Breast epithelium (tissue), 4 donors: ENCODE measurements around the gene SPOP. TPM values are rescaled to one million over a fixed set of nuclear protein-coding genes. Genes with fewer than 3 reads are reported as not detected.

Experiments
- DNase-seq, 2 donors: peaks; one replicate each; pipeline ENCODE4 v3.0.0-alpha.2; 2019; ENCODE audit warnings: low spot score in 2 of 2
- H3K27ac ChIP-seq, 2 donors: fragments of 200-600 bp; sonication (generic) in 1 of 2; one replicate each; pipeline ENCODE4 v1.5.1; 2016 to 2019; ENCODE audit warnings: mild to moderate bottlenecking in 1 of 2
- H3K27me3 ChIP-seq, 2 donors: fragments of 200-600 bp; sonication (generic) in 1 of 2; one replicate each; pipeline versions ENCODE4 v1.5.1 to v1.6.0; 2017 to 2019; ENCODE audit warnings: control low read depth in 1 of 2, mild to moderate bottlenecking in 1 of 2
- H3K36me3 ChIP-seq: fragments of 200-600 bp; one replicate; pipeline ENCODE4 v1.5.1; 2019
- H3K4me1 ChIP-seq, 2 donors: fragments of 200-600 bp; sonication (generic); one replicate each; pipeline ENCODE4 v1.5.1; 2016 to 2019; ENCODE audit warnings: control low read depth in 1 of 2
- H3K4me3 ChIP-seq, 3 donors: fragments of 200-600 bp; sonication (generic); 1 replicate in 2 of 3; 2 replicates in 1 of 3; pipeline ENCODE4 v1.5.1; 2016 to 2019; ENCODE audit warnings: mild to moderate bottlenecking in 3 of 3, moderate library complexity in 2 of 3
- H3K9me3 ChIP-seq, 2 donors: fragments of 200-600 bp; sonication (generic) in 1 of 2; one replicate each; pipeline ENCODE4 v1.5.1; 2016 to 2019; ENCODE audit warnings: control low read depth in 1 of 2
- POLR2A ChIP-seq: fragments of 450-650 bp; IDR thresholded peaks from one replicate; pipeline ENCODE4 v1.6.1; 2016; ENCODE audit warnings: antibody characterized with exemption, mild to moderate bottlenecking, moderate library complexity
- POLR2AphosphoS5 ChIP-seq, 3 donors: sonication (generic); formaldehyde crosslinking; IDR thresholded peaks; one replicate each; pipeline ENCODE4 v1.6.1; 2017; ENCODE audit warnings: antibody characterized with exemption in 3 of 3
- intact Hi-C: fragments of 100-400 bp; cut with DNase I; formaldehyde crosslinking; loops from one replicate; pipeline ENCODE4 v1.15.1; 2023; ENCODE audit warnings: low total_unique reads
- total RNA-seq, 3 donors: library from RNA; depleted of rRNA; stranded (reverse); fragments of >200 nt; gene quantifications; one replicate each; pipeline ENCODE4 v1.1.0, GENCODE V29; 2016
- TF ChIP-seq, protein P1 (sequence below), 3 donors: fragments of 450-650 bp; IDR thresholded peaks; one replicate each; pipeline ENCODE4 v1.5.1; 2016 to 2017; ENCODE audit warnings: antibody characterized with exemption in 3 of 3, mild to moderate bottlenecking in 3 of 3, moderate library complexity in 3 of 3

SPOP gene
- total RNA-seq, 3 donors from 2014 or later = 48.3 to 73.8 (median 55.4) TPM

DNA sequence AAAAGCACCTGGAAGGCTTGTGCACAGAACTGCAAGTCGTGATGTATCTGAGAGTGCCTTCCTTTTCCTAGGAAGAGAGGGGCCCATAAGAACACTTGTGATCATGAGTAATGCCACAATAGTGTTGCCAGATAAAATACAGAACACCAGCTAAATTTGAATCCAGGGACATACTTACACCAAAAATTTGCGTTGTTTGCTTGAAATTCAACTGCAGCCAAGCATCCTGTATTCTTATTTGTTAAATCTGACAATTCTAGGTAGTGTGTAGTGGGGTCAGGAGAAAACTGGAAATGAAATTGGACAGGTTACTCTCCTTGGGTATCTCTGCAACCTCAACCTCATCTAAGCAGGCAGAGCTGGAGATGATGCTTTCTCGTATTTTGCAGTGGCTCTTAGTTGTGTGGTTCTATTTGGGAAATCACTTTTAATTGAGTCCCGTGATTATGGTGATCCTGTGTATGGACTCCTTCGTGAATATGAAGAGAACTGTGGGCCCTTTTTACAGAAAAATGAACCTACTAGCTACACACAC lies 17.9 kb upstream of the SPOP start:
- no peak overlapping the region for H3K4me3 ChIP-seq
- intact Hi-C loops = no loop called here
- no peak for DNase-seq
- H3K4me1 ChIP-seq = no peaks in the 10 kb centered on the region
- H3K9me3 ChIP-seq = no peaks in the 10 kb centered on the region
- TF ChIP-seq, protein P1, sequence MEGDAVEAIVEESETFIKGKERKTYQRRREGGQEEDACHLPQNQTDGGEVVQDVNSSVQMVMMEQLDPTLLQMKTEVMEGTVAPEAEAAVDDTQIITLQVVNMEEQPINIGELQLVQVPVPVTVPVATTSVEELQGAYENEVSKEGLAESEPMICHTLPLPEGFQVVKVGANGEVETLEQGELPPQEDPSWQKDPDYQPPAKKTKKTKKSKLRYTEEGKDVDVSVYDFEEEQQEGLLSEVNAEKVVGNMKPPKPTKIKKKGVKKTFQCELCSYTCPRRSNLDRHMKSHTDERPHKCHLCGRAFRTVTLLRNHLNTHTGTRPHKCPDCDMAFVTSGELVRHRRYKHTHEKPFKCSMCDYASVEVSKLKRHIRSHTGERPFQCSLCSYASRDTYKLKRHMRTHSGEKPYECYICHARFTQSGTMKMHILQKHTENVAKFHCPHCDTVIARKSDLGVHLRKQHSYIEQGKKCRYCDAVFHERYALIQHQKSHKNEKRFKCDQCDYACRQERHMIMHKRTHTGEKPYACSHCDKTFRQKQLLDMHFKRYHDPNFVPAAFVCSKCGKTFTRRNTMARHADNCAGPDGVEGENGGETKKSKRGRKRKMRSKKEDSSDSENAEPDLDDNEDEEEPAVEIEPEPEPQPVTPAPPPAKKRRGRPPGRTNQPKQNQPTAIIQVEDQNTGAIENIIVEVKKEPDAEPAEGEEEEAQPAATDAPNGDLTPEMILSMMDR (IDR thresholded peaks at IDR 0.05) = no peak
- TF ChIP-seq POLR2A (no peak), POLR2AphosphoS5 (IDR thresholded peaks at IDR 0.05) (no peak)
- H3K27ac ChIP-seq = no peak overlapping the region
- H3K36me3 ChIP-seq = no peaks in the 10 kb centered on the region
- H3K27me3 ChIP-seq = no peaks in the 10 kb centered on the region

DNA sequence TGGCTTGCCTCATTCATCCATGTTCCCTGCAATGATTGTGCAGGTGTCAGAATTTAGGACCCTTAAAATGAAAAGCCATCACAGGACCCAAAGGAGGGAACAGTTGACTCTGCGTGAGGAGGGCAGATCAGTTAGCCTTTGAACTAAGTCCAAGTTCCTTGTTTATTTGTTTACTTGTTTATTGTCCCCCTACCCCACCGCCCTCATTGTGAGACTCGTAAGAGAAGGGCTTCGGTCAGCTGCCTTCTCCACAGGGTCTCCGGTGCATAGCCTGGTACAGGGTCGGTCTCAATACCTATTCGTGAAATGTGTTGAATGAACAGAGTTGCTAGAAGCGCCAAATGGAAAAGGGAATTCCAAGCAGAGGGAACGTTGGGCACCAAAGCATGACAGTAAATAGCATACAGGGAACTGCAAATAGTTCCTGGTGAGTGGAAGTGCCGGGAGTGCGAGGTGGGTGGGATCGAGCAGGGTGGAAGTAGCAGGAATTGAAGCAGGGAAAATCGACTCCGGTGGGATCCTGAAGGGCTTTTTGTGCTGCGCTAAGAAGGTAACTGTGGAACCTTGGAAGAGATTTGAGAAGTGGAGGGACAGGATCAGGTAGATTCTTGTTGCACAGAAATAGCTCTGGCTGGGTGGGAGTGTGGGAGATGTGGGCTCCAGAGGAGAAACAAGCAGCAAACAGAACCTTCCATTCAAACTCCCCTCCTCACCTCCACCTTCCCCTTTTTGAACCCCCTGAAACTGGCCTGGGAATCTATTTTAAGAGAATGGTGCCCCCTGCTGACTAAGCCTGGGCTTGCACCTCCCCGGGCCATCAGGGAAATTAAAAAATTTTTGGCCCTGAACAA lies 17.2 kb upstream of the SPOP start:
- H3K4me3 ChIP-seq = no peak overlapping the region
- H3K27me3 ChIP-seq = no peaks in the 10 kb centered on the region
- H3K4me1 ChIP-seq = no peaks in the 10 kb centered on the region
- no peaks in the 10 kb centered on the region for H3K9me3 ChIP-seq
- intact Hi-C loops = loop anchor here (1.0 kb wide), 1 partner anchor 125 kb away; no protein-coding TSS in a partner anchor
- H3K27ac ChIP-seq = no peak overlapping the region
- no peaks in the 10 kb centered on the region for H3K36me3 ChIP-seq
- TF ChIP-seq POLR2A (no peak), POLR2AphosphoS5 (IDR thresholded peaks at IDR 0.05) (no peak)
- TF ChIP-seq, protein P1 (IDR thresholded peaks at IDR 0.05) = peak; percentile 93 to 96 (median 94)
- DNase-seq = no peak

DNA sequence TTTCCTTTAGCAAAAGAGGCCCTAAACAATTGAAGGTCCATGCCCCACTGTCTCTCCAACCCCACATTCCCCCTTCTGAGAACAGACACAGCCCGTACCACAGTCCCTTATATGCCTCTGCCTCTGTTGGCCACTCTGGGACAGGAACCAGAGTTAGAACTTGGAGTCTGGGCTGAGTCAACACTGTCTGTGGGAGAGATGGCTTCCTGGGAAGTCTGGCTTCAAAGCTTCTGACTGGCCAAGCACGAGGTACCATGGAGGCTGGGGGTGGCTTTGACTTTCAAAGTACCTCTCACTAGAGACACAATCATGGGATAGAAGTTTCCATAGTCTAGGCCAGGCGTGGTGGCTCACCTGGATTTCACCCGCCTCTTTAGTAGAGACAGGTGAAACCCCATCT lies 14.9 kb upstream of the SPOP start:
- no peak overlapping the region for H3K4me3 ChIP-seq
- H3K36me3 ChIP-seq = no peaks in the 10 kb centered on the region
- no peak for DNase-seq
- intact Hi-C loops = no loop called here
- no peaks in the 10 kb centered on the region for H3K4me1 ChIP-seq
- H3K9me3 ChIP-seq = no peaks in the 10 kb centered on the region
- TF ChIP-seq POLR2A = no peak
- TF ChIP-seq, protein P1 (IDR thresholded peaks at IDR 0.05) = no peak
- TF ChIP-seq POLR2AphosphoS5 (IDR thresholded peaks at IDR 0.05) = no peak
- no peak overlapping the region for H3K27ac ChIP-seq
- no peaks in the 10 kb centered on the region for H3K27me3 ChIP-seq

DNA sequence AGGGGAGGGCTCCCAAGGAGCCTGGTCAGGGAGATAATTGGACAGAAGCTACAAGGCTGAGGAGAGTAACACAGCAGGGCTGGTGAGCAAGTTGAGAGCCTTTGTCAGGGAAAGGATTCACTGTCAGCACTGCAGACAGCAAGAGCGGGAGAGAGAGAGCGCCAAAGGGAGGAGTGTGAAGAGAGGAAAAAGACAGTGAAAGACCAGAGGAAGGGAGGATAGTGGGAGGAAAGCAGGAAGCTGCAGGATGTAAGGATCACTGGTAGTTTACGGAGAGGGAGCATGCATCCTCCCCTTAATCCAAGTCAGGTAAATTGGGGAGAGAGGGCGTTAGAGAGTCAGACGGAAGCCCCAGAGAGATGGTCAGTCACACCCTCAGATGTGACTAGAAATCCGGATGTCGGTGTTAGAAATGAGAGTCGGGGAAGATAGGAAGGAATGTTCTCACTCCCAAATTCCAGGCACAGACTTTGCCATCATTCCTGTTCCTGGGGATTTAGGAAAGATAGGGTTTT lies 13.8 kb upstream of the SPOP start:
- intact Hi-C loops = no loop called here
- no peak overlapping the region for H3K4me3 ChIP-seq
- no peaks in the 10 kb centered on the region for H3K36me3 ChIP-seq
- H3K9me3 ChIP-seq = no peaks in the 10 kb centered on the region
- no peak for DNase-seq
- no peaks in the 10 kb centered on the region for H3K27me3 ChIP-seq
- H3K4me1 ChIP-seq = no peaks in the 10 kb centered on the region
- peak overlapping the region; percentile 33 to 63 for H3K27ac ChIP-seq
- TF ChIP-seq POLR2A (no peak), POLR2AphosphoS5 (IDR thresholded peaks at IDR 0.05) (no peak)
- TF ChIP-seq, protein P1 (IDR thresholded peaks at IDR 0.05) = no peak

DNA sequence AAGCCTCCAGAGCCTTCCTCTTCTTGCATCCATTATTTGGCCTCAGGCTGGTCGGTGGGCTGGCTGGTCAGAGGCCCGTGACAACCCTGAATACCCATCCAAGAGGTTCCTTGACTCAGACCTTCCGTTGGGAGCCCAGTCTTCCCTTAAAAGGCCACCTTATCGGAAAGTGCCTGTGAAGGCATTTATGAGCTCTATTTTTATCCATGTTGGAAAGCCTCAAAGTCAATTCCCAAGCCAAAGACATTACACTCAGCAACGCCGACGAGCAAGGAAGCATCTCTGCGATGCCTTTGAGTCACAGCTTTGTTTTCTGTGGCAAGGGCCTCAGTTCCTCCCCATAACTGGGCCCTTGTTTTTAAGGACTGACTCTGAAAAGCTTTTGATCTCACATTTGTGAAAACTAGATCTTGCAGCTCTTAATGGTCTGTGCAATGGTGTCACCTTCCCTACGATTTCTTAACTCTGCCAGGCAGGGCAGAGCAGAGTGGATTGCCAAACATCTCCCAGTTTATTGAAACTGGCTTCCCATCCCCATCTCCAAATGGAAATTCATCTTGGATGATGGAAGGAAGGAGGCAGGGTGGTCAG lies 13.3 kb upstream of the SPOP start:
- H3K27ac ChIP-seq = peak overlapping the region; percentile 33 to 63
- DNase-seq = no peak
- H3K4me3 ChIP-seq = no peak overlapping the region
- H3K9me3 ChIP-seq = no peaks in the 10 kb centered on the region
- H3K36me3 ChIP-seq = no peaks in the 10 kb centered on the region
- H3K4me1 ChIP-seq = no peaks in the 10 kb centered on the region
- intact Hi-C loops = no loop called here
- TF ChIP-seq, protein P1 (IDR thresholded peaks at IDR 0.05) = no peak
- H3K27me3 ChIP-seq = no peaks in the 10 kb centered on the region
